HepG2 (cell line): ENCODE results near the gene MED9. TPM values are rescaled to one million over a fixed set of nuclear protein-coding genes. Genes with fewer than 3 reads are reported as not detected.

Experiments used
- ARID5B ChIP-seq: IDR thresholded peaks from 2 replicates; pipeline ENCODE4 v1.4.0; 2020; ENCODE audit warnings: mild to moderate bottlenecking, missing genetic modification reagents
- DMTF1 ChIP-seq: sonication (generic); formaldehyde crosslinking; IDR thresholded peaks from 2 replicates; pipeline ENCODE4 v1.4.0; 2020; ENCODE audit warnings: mild to moderate bottlenecking, missing genetic modification reagents
- MAFK ChIP-seq, 2 experiments: IDR thresholded peaks in 1 of 2; conservative IDR thresholded peaks in 1 of 2; 2 replicates each; pipeline ENCODE4 v1.6.1; 2011; ENCODE audit warnings: improper control_type of control experiment in 2 of 2, low read length in 2 of 2
- SAFB2 ChIP-seq: sonication (generic); formaldehyde crosslinking; IDR thresholded peaks from 2 replicates; pipeline ENCODE4 v1.5.1; 2020; ENCODE audit warnings: missing genetic modification reagents, low read depth, mild to moderate bottlenecking, borderline replicate concordance
- SNRNP70 ChIP-seq: fragments of 200-400 bp; formaldehyde crosslinking; IDR thresholded peaks from 2 replicates; pipeline ENCODE4 v1.6.1; 2017; ENCODE audit warnings: mild to moderate bottlenecking, low read depth, low read length, moderate library complexity
- TBX3 ChIP-seq: fragments of 450-650 bp; IDR thresholded peaks from 2 replicates; pipeline ENCODE4 v1.6.1; 2017; ENCODE audit warnings: antibody characterized with exemption, mild to moderate bottlenecking, inconsistent platforms, borderline replicate concordance
- ZNF792 ChIP-seq: IDR thresholded peaks from 2 replicates; pipeline ENCODE4 v1.6.1; 2016
- polyA plus RNA-seq, 8 experiments: library from polyadenylated mRNA; depleted of rRNA in 3 of 8; stranded (reverse) in 7 of 8; unstranded in 1 of 8; fragments of >200 nt; fragmentation: Illumina TruSeq in 4 of 8; extraction: Trizol in 4 of 8; gene quantifications; 2 replicates each; pipeline versions ENCODE4 v1.2.1 to v1.2.3, GENCODE V29; 2011 to 2016; ENCODE audit warnings: low read depth in 4 of 8, missing spikeins in 1 of 8, mixed read lengths in 1 of 8; ENCODE audit not compliant: insufficient read depth in 1 of 8
- total RNA-seq, 5 experiments: library from RNA; depleted of rRNA; stranded (reverse); fragments of >200 nt; fragmentation: Illumina TruSeq; extraction: Trizol; gene quantifications; 2 replicates each; pipeline ENCODE4 v1.2.3, GENCODE V29; 2016; ENCODE audit warnings: low read depth in 1 of 5

Gene MED9
- total and polyA plus RNA-seq, 2 of the 13 experiments (the other 11 are each of a cell fraction or from before 2014, with no cell fraction given): 11.9 to 15.1 TPM

GRCh38 chr17:17514361-17514992 lies 37.7 kb downstream of the MED9 start (continued):
- TF ChIP-seq DMTF1 (CRISPR knock-in tag): no peak
- no peak for TF ChIP-seq SNRNP70
- TF ChIP-seq SAFB2 (CRISPR knock-in tag): no peak
- no peak for TF ChIP-seq ZNF792 (CRISPR knock-in tag)
- TF ChIP-seq MAFK (conservative IDR thresholded peaks at IDR 0.05 in 1 of 2, IDR thresholded peaks at IDR 0.05 in 1 of 2; ENCODE audit: low read length in 2 of 2): no peak
- TF ChIP-seq ARID5B (CRISPR knock-in tag): no peak
- no peak for TF ChIP-seq TBX3
